ENCODE data around the gene SCN5A. TPM values are rescaled to one million over a fixed set of nuclear protein-coding genes. Genes with fewer than 3 reads are reported as not detected.

Gene SCN5A
- total and polyA plus RNA-seq, 2 of the 8 experiments (the other 6 are each of a cell fraction or from before 2014, with no cell fraction given) = 4.8 to 11.4 TPM

DNA sequence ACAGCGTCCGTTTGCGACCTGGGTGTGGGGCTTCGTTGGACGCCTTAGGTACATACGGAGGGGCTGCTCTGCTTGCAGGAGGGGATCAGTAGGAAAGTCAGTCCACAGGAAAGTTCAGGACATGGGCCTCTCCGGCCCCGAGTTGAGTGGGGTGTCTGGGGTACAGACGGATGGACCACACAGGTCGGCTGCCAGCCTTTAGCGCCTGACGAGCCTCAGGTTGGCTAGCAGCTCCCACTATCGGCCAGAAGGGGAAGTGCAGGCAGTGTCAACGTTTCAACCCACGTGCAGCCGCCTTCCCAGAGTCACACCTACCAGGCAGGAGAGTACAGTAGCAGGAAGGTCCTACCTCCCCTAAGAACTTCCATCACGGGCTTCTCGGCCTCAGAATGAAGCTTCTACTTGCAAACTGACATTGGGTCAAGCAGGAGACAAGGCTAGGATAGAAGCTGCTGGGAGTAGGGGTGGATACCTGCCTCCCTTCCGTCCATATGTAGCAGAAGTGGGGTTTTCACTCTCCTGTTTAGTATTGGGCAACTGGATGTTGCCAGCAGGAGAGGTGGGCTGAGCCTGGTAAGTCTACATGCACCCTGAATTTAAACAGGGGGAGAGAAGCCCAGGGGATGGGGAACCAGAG, 1.8 kb upstream of the SCN5A start (continued):
- TF ChIP-seq CTBP2 (IDR thresholded peaks at IDR 0.05; ENCODE audit: borderline replicate concordance, insufficient read depth, insufficient read length, low read length) = no peak
- peak; percentile 83 to 84; a peak in 3 of 4 replicates for TF ChIP-seq SIN3A (conservative IDR thresholded peaks at IDR 0.05 in 1 of 2, IDR thresholded peaks at IDR 0.05 in 1 of 2; ENCODE audit: low read depth in 1 of 2, low read length in 2 of 2)
- no peak for TF ChIP-seq CHD7 (IDR thresholded peaks at IDR 0.05; ENCODE audit: insufficient replicate concordance, low read length)
- TF ChIP-seq PHF8 (conservative IDR thresholded peaks at IDR 0.05; ENCODE audit: low read depth, low read length) = no peak
- TF ChIP-seq E2F6 (IDR thresholded peaks at IDR 0.05) = peak; percentile 98
- TF ChIP-seq CREB1 (IDR thresholded peaks at IDR 0.05) = peak; percentile 78
- TF ChIP-seq TAF7 (optimal IDR thresholded peaks at IDR 0.05; ENCODE audit: borderline replicate concordance, low read depth, low read length) = peak; percentile 16
- TF ChIP-seq SRF (IDR thresholded peaks at IDR 0.05; ENCODE audit: low read depth, low read length) = no peak
- TF ChIP-seq CEBPB (IDR thresholded peaks at IDR 0.05; ENCODE audit: low read depth, low read length) = no peak
- no peak for TF ChIP-seq ZNF274 (IDR thresholded peaks at IDR 0.05; ENCODE audit: borderline replicate concordance, extremely low read depth, low read length)
